ENCODE measurements around the gene CD164L2.

CD164L2 gene

GRCh38 chr1:27343639-27344025 is 39.5 kb downstream of the CD164L2 start:
- no peak for TF ChIP-seq CTCF (conservative IDR thresholded peaks at IDR 0.05; ENCODE audit: low read length)
- H3K4me3 ChIP-seq (ENCODE audit: low read length): no peak overlapping the region
- peak; percentile 20 for DNase-seq (ENCODE audit: low read depth)

GRCh38 chr1:27342778-27343638 is 40.1 kb downstream of the CD164L2 start:
- no peak for TF ChIP-seq CTCF (conservative IDR thresholded peaks at IDR 0.05; ENCODE audit: low read length)
- H3K4me3 ChIP-seq (ENCODE audit: low read length): no peak overlapping the region
- no peak for DNase-seq (ENCODE audit: low read depth)

GRCh38 chr1:27342391-27342777 is 40.7 kb downstream of the CD164L2 start:
- no peak for TF ChIP-seq CTCF (conservative IDR thresholded peaks at IDR 0.05; ENCODE audit: low read length)
- no peak overlapping the region for H3K4me3 ChIP-seq (ENCODE audit: low read length)
- DNase-seq (ENCODE audit: low read depth): no peak

GRCh38 chr1:27341525-27342252 is 41.4 kb downstream of the CD164L2 start, which contains the start of gene SYTL1:
Gene SYTL1, plus strand, starts transcription at chr1:27342022. Its CDS starts 3,313 bp downstream, at chr1:27345335.
- no peak for TF ChIP-seq CTCF (conservative IDR thresholded peaks at IDR 0.05; ENCODE audit: low read length)
- peak; percentile 46 for DNase-seq (ENCODE audit: low read depth)
- H3K4me3 ChIP-seq (ENCODE audit: low read length): no peak within 1 kb of the TSS

- no peak for TF ChIP-seq CTCF (conservative IDR thresholded peaks at IDR 0.05; ENCODE audit: low read length)
- no peak overlapping the region for H3K4me3 ChIP-seq (ENCODE audit: low read length)
- peak; percentile 10 for DNase-seq (ENCODE audit: low read depth)
These were observed 43.9 kb downstream of the CD164L2 start for GRCh38 chr1:27339213-27339612.

- no peak overlapping the region for H3K4me3 ChIP-seq (ENCODE audit: low read length)
- TF ChIP-seq CTCF (conservative IDR thresholded peaks at IDR 0.05; ENCODE audit: low read length): no peak
- no peak for DNase-seq (ENCODE audit: low read depth)
These were observed 44.4 kb downstream of the CD164L2 start for GRCh38 chr1:27338751-27339150.
